Gastroesophageal sphincter (tissue), 4 donors: ENCODE measurements around the gene SHOC1. TPM values are rescaled to one million over a fixed set of nuclear protein-coding genes. Genes with fewer than 3 reads are reported as not detected.
"Not testable (repeated sequence)": the region's sequence is repeated elsewhere in the genome, so short reads cannot be mapped to it uniquely, and the experiment has no call there.

Experiments
- ATAC-seq: fragments of 150-250 bp; one replicate; pipeline ENCODE4 v1.9.1; 2016; ENCODE audit warnings: mild to moderate bottlenecking, moderate library complexity
- H3K27ac ChIP-seq, 4 donors: fragments of 200-600 bp; sonication (generic) in 3 of 4; 1 replicate in 3 of 4; 2 replicates in 1 of 4; pipeline ENCODE4 v1.5.1; 2016 to 2019
- H3K27me3 ChIP-seq: fragments of 200-600 bp; sonication (generic); one replicate; pipeline ENCODE4 v1.5.1; 2019
- H3K36me3 ChIP-seq, 2 donors: fragments of 200-600 bp; sonication (generic); one replicate each; pipeline ENCODE4 v1.5.1; 2019; ENCODE audit warnings: control low read depth in 1 of 2
- H3K4me1 ChIP-seq, 3 donors: fragments of 200-600 bp; sonication (generic); 1 replicate in 2 of 3; 2 replicates in 1 of 3; pipeline ENCODE4 v1.5.1; 2016 to 2019; ENCODE audit warnings: control low read depth in 2 of 3
- H3K4me3 ChIP-seq, 2 donors: fragments of 200-600 bp; sonication (generic); one replicate each; pipeline ENCODE4 v1.5.1; 2019; ENCODE audit warnings: mild to moderate bottlenecking in 1 of 2, moderate library complexity in 1 of 2
- H3K9me3 ChIP-seq, 3 donors: fragments of 200-600 bp; sonication (generic); one replicate each; pipeline ENCODE4 v1.5.1; 2017 to 2019; ENCODE audit warnings: control low read depth in 2 of 3
- CTCF ChIP-seq, 4 experiments: fragments of 200-600 bp in 2 of 4; fragments of 450-650 bp in 2 of 4; sonication (generic) in 1 of 4; IDR thresholded peaks; one replicate each; pipeline ENCODE4 v1.5.1; 2017 to 2019; ENCODE audit warnings: antibody characterized with exemption in 4 of 4, mild to moderate bottlenecking in 2 of 4, moderate library complexity in 2 of 4
- EP300 ChIP-seq: sonication (generic); formaldehyde crosslinking; IDR thresholded peaks from one replicate; pipeline ENCODE4 v1.6.1; 2017; ENCODE audit warnings: antibody characterized with exemption, mild to moderate bottlenecking
- POLR2A ChIP-seq, 2 donors: fragments of 450-650 bp; IDR thresholded peaks; one replicate each; pipeline ENCODE4 v1.6.1; 2017; ENCODE audit warnings: antibody characterized with exemption in 2 of 2, mild to moderate bottlenecking in 2 of 2, moderate library complexity in 1 of 2
- POLR2AphosphoS5 ChIP-seq: sonication (generic); formaldehyde crosslinking; IDR thresholded peaks from one replicate; pipeline ENCODE4 v1.6.1; 2017; ENCODE audit warnings: antibody characterized with exemption
- WGBS, 2 donors: methylation state at CpG; one replicate each; pipeline ENCODE4 v1.1.5; 2018; ENCODE audit warnings: low coverage in 1 of 2; 5-methylcytosine and 5-hydroxymethylcytosine counted together
- total RNA-seq, 4 donors: library from RNA; depleted of rRNA; stranded (reverse); fragments of >200 nt; gene quantifications; one replicate each; pipeline ENCODE4 v1.1.0, GENCODE V29; 2016

Gene SHOC1
- total RNA-seq, 4 donors from 2014 or later = not detected

- no CpG with 5 or more reads among the region's 1 CpG for WGBS, 2 donors
- Histone ChIP-seq H3K9me3 (no peaks in the 10 kb centered on the region), H3K4me1 (no peaks in the 10 kb centered on the region), H3K27me3 (no peaks in the 10 kb centered on the region), H3K27ac (no peak overlapping the region), H3K36me3 (no peaks in the 10 kb centered on the region), H3K4me3 (no peak overlapping the region)
- no peak for ATAC-seq
- TF ChIP-seq POLR2A (IDR thresholded peaks at IDR 0.05) (no peak), EP300 (no peak), CTCF (IDR thresholded peaks at IDR 0.05) (no peak), POLR2AphosphoS5 (no peak)
Measured at GRCh38 chr9:111819360-111819759, 24.6 kb upstream of the SHOC1 start.

- no peaks in the 10 kb centered on the region for H3K36me3 ChIP-seq
- TF ChIP-seq POLR2A (IDR thresholded peaks at IDR 0.05) (no peak), EP300 (no peak), CTCF (IDR thresholded peaks at IDR 0.05) (no peak), POLR2AphosphoS5 (no peak)
- H3K9me3 ChIP-seq = no peaks in the 10 kb centered on the region
- no peaks in the 10 kb centered on the region for H3K4me1 ChIP-seq
- no peaks in the 10 kb centered on the region for H3K27me3 ChIP-seq
- 86% methylated on average over 7 of the region's 7 CpGs for WGBS, 2 donors
- ATAC-seq = no peak
- no peak overlapping the region for H3K27ac ChIP-seq
- H3K4me3 ChIP-seq = no peak overlapping the region
Measured at GRCh38 chr9:111815285-111816070, 20.7 kb upstream of the SHOC1 start.

- no peak for ATAC-seq
- Histone ChIP-seq H3K4me1 (no peaks in the 10 kb centered on the region), H3K9me3 (no peaks in the 10 kb centered on the region), H3K36me3 (no peaks in the 10 kb centered on the region), H3K27ac (no peak overlapping the region), H3K4me3 (no peak overlapping the region), H3K27me3 (no peaks in the 10 kb centered on the region)
- TF ChIP-seq POLR2AphosphoS5 (no peak), EP300 (no peak), POLR2A (IDR thresholded peaks at IDR 0.05) (no peak), CTCF (IDR thresholded peaks at IDR 0.05) (no peak)
- WGBS, 2 donors = 85 to 94% methylated on average over 3 of the region's 3 CpGs
Measured at GRCh38 chr9:111812337-111812736, 17.6 kb upstream of the SHOC1 start.

- H3K36me3 ChIP-seq = no peaks in the 10 kb centered on the region
- H3K9me3 ChIP-seq = no peaks in the 10 kb centered on the region
- ATAC-seq = no peak
- TF ChIP-seq POLR2AphosphoS5 (no peak), EP300 (no peak), CTCF (IDR thresholded peaks at IDR 0.05) (no peak), POLR2A (IDR thresholded peaks at IDR 0.05) (no peak)
- no peaks in the 10 kb centered on the region for H3K4me1 ChIP-seq
- WGBS, 2 donors = 87 to 96% methylated on average over 4 of the region's 4 CpGs
- H3K27me3 ChIP-seq = no peaks in the 10 kb centered on the region
- no peak overlapping the region for H3K27ac ChIP-seq
- no peak overlapping the region for H3K4me3 ChIP-seq
Measured at GRCh38 chr9:111810908-111811307, 16.2 kb upstream of the SHOC1 start.

- H3K27ac ChIP-seq, H3K36me3 ChIP-seq, H3K9me3 ChIP-seq, H3K27me3 ChIP-seq, ATAC-seq, H3K4me3 ChIP-seq, H3K4me1 ChIP-seq: not testable (repeated sequence)
- 100% methylated on average over 1 to 2 of the region's 2 CpGs for WGBS, 2 donors
Measured at GRCh38 chr9:111810415-111810814, 15.7 kb upstream of the SHOC1 start.
